Astrocyte of the spinal cord (primary cell): Measurements from ENCODE around the gene ERCC6.

ENCODE experiments used
- DNase-seq: peaks from one replicate; pipeline ENCODE4 v3.0.0; 2011; ENCODE audit warnings: low read depth, low spot score
- H3K4me3 ChIP-seq: 2 replicates; pipeline ENCODE4 v1.5.1; 2011; ENCODE audit warnings: low read depth, mild to moderate bottlenecking, low read length, moderate library complexity
- CTCF ChIP-seq: IDR thresholded peaks from 2 replicates; pipeline ENCODE4 v1.5.1; 2012; ENCODE audit warnings: low read depth, mild to moderate bottlenecking, low read length, inconsistent platforms
- in situ Hi-C: cut with HindIII; loops from 2 replicates; pipeline ENCODE4 v1.10.0; 2017; ENCODE audit warnings: low sequenced_read_pairs

ERCC6 gene

GRCh38 chr10:49498425-49498824 lies 40.5 kb downstream of the ERCC6 start:
- H3K4me3 ChIP-seq, result no peak overlapping the region
- TF ChIP-seq CTCF, result no peak
- in situ Hi-C loops, result no loop called here
- no peak for DNase-seq

GRCh38 chr10:49497358-49497757 lies 41.6 kb downstream of the ERCC6 start:
- in situ Hi-C loops, result no loop called here
- H3K4me3 ChIP-seq, result no peak overlapping the region
- DNase-seq, result no peak
- no peak for TF ChIP-seq CTCF

- no peak for DNase-seq
- in situ Hi-C loops, result no loop called here
- TF ChIP-seq CTCF, result no peak
- no peak overlapping the region for H3K4me3 ChIP-seq
Observed at GRCh38 chr10:49488056-49488717, 50.7 kb downstream of the ERCC6 start.

- no peak for DNase-seq
- no peak for TF ChIP-seq CTCF
- in situ Hi-C loops, result no loop called here
- no peak overlapping the region for H3K4me3 ChIP-seq
Observed at GRCh38 chr10:49486738-49487137, 52.2 kb downstream of the ERCC6 start.

GRCh38 chr10:49486009-49486408 lies 52.9 kb downstream of the ERCC6 start:
- TF ChIP-seq CTCF, result no peak
- no peak overlapping the region for H3K4me3 ChIP-seq
- in situ Hi-C loops, result no loop called here
- no peak for DNase-seq

- no peak for TF ChIP-seq CTCF
- no peak overlapping the region for H3K4me3 ChIP-seq
- peak; percentile 64 for DNase-seq
- in situ Hi-C loops, result no loop called here
Observed at GRCh38 chr10:49484486-49485235, 54.3 kb downstream of the ERCC6 start.
